Tibial nerve (tissue), 4 donors: ENCODE measurements around the gene GLS. TPM values are rescaled to one million over a fixed set of nuclear protein-coding genes. Genes with fewer than 3 reads are reported as not detected.

Source experiments
- DNase-seq, 2 donors: peaks; one replicate each; pipeline ENCODE4 v3.0.0-alpha.2; 2019; ENCODE audit warnings: low spot score in 2 of 2
- H3K27ac ChIP-seq, 4 donors: fragments of 200-600 bp; sonication (generic) in 3 of 4; one replicate each; pipeline ENCODE4 v1.5.1; 2017 to 2019; ENCODE audit warnings: mild to moderate bottlenecking in 1 of 4
- H3K27me3 ChIP-seq, 2 donors: fragments of 200-600 bp; sonication (generic) in 1 of 2; one replicate each; pipeline versions ENCODE4 v1.5.1 to v1.6.0; 2017 to 2019
- H3K36me3 ChIP-seq, 3 donors: fragments of 200-600 bp; sonication (generic); one replicate each; pipeline ENCODE4 v1.5.1; 2018 to 2019
- H3K4me1 ChIP-seq, 4 donors: fragments of 200-600 bp; sonication (generic) in 3 of 4; one replicate each; pipeline ENCODE4 v1.5.1; 2017 to 2019
- H3K4me3 ChIP-seq, 4 donors: fragments of 200-600 bp; sonication (generic) in 3 of 4; one replicate each; pipeline ENCODE4 v1.5.1; 2017 to 2019; ENCODE audit warnings: mild to moderate bottlenecking in 1 of 4, moderate library complexity in 1 of 4
- H3K9me3 ChIP-seq, 4 donors: fragments of 200-600 bp; sonication (generic) in 3 of 4; one replicate each; pipeline ENCODE4 v1.5.1; 2017 to 2019
- CTCF ChIP-seq, 5 experiments: fragments of 200-600 bp in 3 of 5; fragments of 450-650 bp in 2 of 5; sonication (generic) in 3 of 5; IDR thresholded peaks; one replicate each; pipeline ENCODE4 v1.5.1; 2016 to 2019; ENCODE audit warnings: antibody characterized with exemption in 5 of 5, mild to moderate bottlenecking in 3 of 5, moderate library complexity in 2 of 5
- EP300 ChIP-seq, 2 donors: sonication (generic); formaldehyde crosslinking; IDR thresholded peaks; one replicate each; pipeline ENCODE4 v1.6.1; 2017; ENCODE audit warnings: antibody characterized with exemption in 2 of 2, mild to moderate bottlenecking in 1 of 2
- POLR2A ChIP-seq, 2 donors: fragments of 450-650 bp; IDR thresholded peaks; one replicate each; pipeline ENCODE4 v1.6.1; 2017; ENCODE audit warnings: antibody characterized with exemption in 2 of 2, mild to moderate bottlenecking in 2 of 2, moderate library complexity in 2 of 2
- WGBS, 2 donors: methylation state at CpG; one replicate each; pipeline ENCODE4 v1.1.5; 2018; 5-methylcytosine and 5-hydroxymethylcytosine counted together
- total RNA-seq, 4 donors: library from RNA; depleted of rRNA; stranded (reverse); fragments of >200 nt; gene quantifications; one replicate each; pipeline ENCODE4 v1.1.0, GENCODE V29; 2016

The GLS gene
- total RNA-seq, 4 donors from 2014 or later = 106 to 164 (median 145) TPM

GRCh38 chr2:190972846-190973245, 92.2 kb downstream of the GLS start:
- H3K36me3 ChIP-seq = peaks cover 0 to 100% (median 24%) of the 10 kb centered on the region in 3 donors
- peaks cover 0 to 7% (median 0%) of the 10 kb centered on the region in 4 donors for H3K4me1 ChIP-seq
- WGBS, 2 donors = 73 to 80% methylated on average over 3 of the region's 3 CpGs
- TF ChIP-seq POLR2A (IDR thresholded peaks at IDR 0.05) (no peak), EP300 (IDR thresholded peaks at IDR 0.05) (no peak), CTCF (IDR thresholded peaks at IDR 0.05) (no peak)
- no peaks in the 10 kb centered on the region for H3K27me3 ChIP-seq
- no peak overlapping the region for H3K4me3 ChIP-seq
- DNase-seq = no peak
- no peak overlapping the region for H3K27ac ChIP-seq
- H3K9me3 ChIP-seq = no peaks in the 10 kb centered on the region

- no peak for DNase-seq
- Histone ChIP-seq H3K4me1 (peaks cover 0 to 7% (median 0%) of the 10 kb centered on the region in 4 donors), H3K4me3 (no peak overlapping the region), H3K27ac (no peak overlapping the region), H3K36me3 (peaks cover 0 to 100% (median 24%) of the 10 kb centered on the region in 3 donors), H3K27me3 (no peaks in the 10 kb centered on the region), H3K9me3 (no peaks in the 10 kb centered on the region)
- no peak for TF ChIP-seq POLR2A (IDR thresholded peaks at IDR 0.05)
- TF ChIP-seq CTCF (IDR thresholded peaks at IDR 0.05) = no peak
- no peak for TF ChIP-seq EP300 (IDR thresholded peaks at IDR 0.05)
- WGBS, 2 donors = 83 to 89% methylated on average over 1 of the region's 1 CpG
These were observed 92.6 kb downstream of the GLS start for GRCh38 chr2:190973262-190973661.

GRCh38 chr2:190973726-190974628, 93.4 kb downstream of the GLS start:
- H3K27me3 ChIP-seq = no peaks in the 10 kb centered on the region
- no peak overlapping the region for H3K4me3 ChIP-seq
- DNase-seq = no peak
- TF ChIP-seq CTCF (IDR thresholded peaks at IDR 0.05) (no peak), POLR2A (IDR thresholded peaks at IDR 0.05) (no peak), EP300 (IDR thresholded peaks at IDR 0.05) (no peak)
- no peak overlapping the region for H3K27ac ChIP-seq
- WGBS, 2 donors = 81 to 82% methylated on average over 11 of the region's 11 CpGs
- H3K36me3 ChIP-seq = peaks cover 0 to 100% (median 30%) of the 10 kb centered on the region in 3 donors
- H3K9me3 ChIP-seq = no peaks in the 10 kb centered on the region
- peaks cover 0 to 7% (median 0%) of the 10 kb centered on the region in 4 donors for H3K4me1 ChIP-seq

GRCh38 chr2:190974629-190975361, 94.2 kb downstream of the GLS start:
- H3K36me3 ChIP-seq = peaks cover 0 to 100% (median 31%) of the 10 kb centered on the region in 3 donors
- no peak for TF ChIP-seq EP300 (IDR thresholded peaks at IDR 0.05)
- TF ChIP-seq POLR2A (IDR thresholded peaks at IDR 0.05) = no peak
- no peak for TF ChIP-seq CTCF (IDR thresholded peaks at IDR 0.05)
- H3K4me3 ChIP-seq = no peak overlapping the region
- H3K9me3 ChIP-seq = no peaks in the 10 kb centered on the region
- no peak for DNase-seq
- 90 to 92% methylated on average over 12 of the region's 12 CpGs for WGBS, 2 donors
- no peaks in the 10 kb centered on the region for H3K27me3 ChIP-seq
- peaks cover 0 to 7% (median 0%) of the 10 kb centered on the region in 4 donors for H3K4me1 ChIP-seq
- H3K27ac ChIP-seq = no peak overlapping the region
